Central memory CD8-positive, alpha-beta T cell (primary cell): ENCODE data around the gene CCDC40.
"Not testable (repeated sequence)": the region's sequence is repeated elsewhere in the genome, so short reads cannot be mapped to it uniquely, and the experiment has no call there.

ENCODE experiments used
- ATAC-seq: fragments of 150-1000 bp; cut with Tn5 transposase; replicated peaks from 2 replicates; pipeline ENCODE4 v1.10.0; 2022; ENCODE audit warnings: mild to moderate bottlenecking, moderate FRiP score, moderate number of reproducible peaks; ENCODE audit not compliant: poor library complexity, severe bottlenecking; ENCODE audit errors: extremely low read depth
- DNase-seq, 2 donors: peaks; one replicate each; pipeline ENCODE4 v3.0.0; 2021; ENCODE audit warnings: low spot score in 2 of 2
- H3K27ac Mint-ChIP-seq: one replicate; pipeline ENCODE4 v1.8.0; 2022; ENCODE audit warnings: low read depth, mild to moderate bottlenecking, moderate library complexity, mixed read lengths
- H3K27me3 Mint-ChIP-seq: one replicate; pipeline ENCODE4 v1.8.0; 2022; ENCODE audit warnings: mixed read lengths
- H3K36me3 Mint-ChIP-seq: one replicate; pipeline ENCODE4 v1.8.0; 2022; ENCODE audit warnings: mild to moderate bottlenecking, moderate library complexity, mixed read lengths; ENCODE audit not compliant: insufficient read depth
- H3K4me1 Mint-ChIP-seq: one replicate; pipeline ENCODE4 v1.8.0; 2022; ENCODE audit warnings: mixed read lengths
- H3K4me3 Mint-ChIP-seq: one replicate; pipeline ENCODE4 v1.8.0; 2022; ENCODE audit warnings: mild to moderate bottlenecking, moderate library complexity, mixed read lengths
- H3K9me3 Mint-ChIP-seq: one replicate; pipeline ENCODE4 v1.8.0; 2022; ENCODE audit warnings: mixed read lengths

The CCDC40 gene

GRCh38 chr17:80030730-80031410 lies 5.6 kb upstream of the CCDC40 start:
- no peaks in the 10 kb centered on the region for H3K9me3 Mint-ChIP-seq
- peaks cover 4% of the 10 kb centered on the region for H3K36me3 Mint-ChIP-seq
- no peaks in the 10 kb centered on the region for H3K27me3 Mint-ChIP-seq
- H3K27ac Mint-ChIP-seq, result no peak overlapping the region
- no peak overlapping the region for H3K4me3 Mint-ChIP-seq
- H3K4me1 Mint-ChIP-seq, result peaks cover 5% of the 10 kb centered on the region
- ATAC-seq (no peak), DNase-seq (no peak)

- Mint-ChIP-seq H3K4me1 (peaks cover 9% of the 10 kb centered on the region), H3K27me3 (peaks cover under 1% of the 10 kb centered on the region), H3K4me3 (no peak overlapping the region), H3K27ac (no peak overlapping the region), H3K9me3 (no peaks in the 10 kb centered on the region), H3K36me3 (peaks cover 13% of the 10 kb centered on the region)
- no peak for ATAC-seq
- DNase-seq, result no peak
Observed at GRCh38 chr17:80031691-80032430, 4.6 kb upstream of the CCDC40 start.

GRCh38 chr17:80032614-80033171 lies 3.7 kb upstream of the CCDC40 start:
- H3K9me3 Mint-ChIP-seq, result no peaks in the 10 kb centered on the region
- ATAC-seq, result no peak
- no peak overlapping the region for H3K4me3 Mint-ChIP-seq

GRCh38 chr17:80033840-80034239 lies 2.6 kb upstream of the CCDC40 start:
- no peak overlapping the region for H3K27ac Mint-ChIP-seq
- DNase-seq (no peak), ATAC-seq (no peak)
- H3K9me3 Mint-ChIP-seq, result no peaks in the 10 kb centered on the region
- peaks cover 14% of the 10 kb centered on the region for H3K4me1 Mint-ChIP-seq
- peaks cover 13% of the 10 kb centered on the region for H3K36me3 Mint-ChIP-seq
- H3K4me3 Mint-ChIP-seq, result peak overlapping the region; percentile 87
- H3K27me3 Mint-ChIP-seq, result peaks cover 15% of the 10 kb centered on the region

More at GRCh38 chr17:80032614-80033171, 3.7 kb upstream of the CCDC40 start:
- peaks cover 9% of the 10 kb centered on the region for H3K27me3 Mint-ChIP-seq
- no peak overlapping the region for H3K27ac Mint-ChIP-seq
- peaks cover 13% of the 10 kb centered on the region for H3K36me3 Mint-ChIP-seq
- H3K4me1 Mint-ChIP-seq, result peaks cover 14% of the 10 kb centered on the region
- no peak for DNase-seq

GRCh38 chr17:80034791-80035686 lies 1.4 kb upstream of the CCDC40 start:
- ATAC-seq (peak; percentile 59), DNase-seq (peak; percentile 40 to 55)
- Mint-ChIP-seq H3K4me1 (peaks cover 14% of the 10 kb centered on the region), H3K4me3 (peak overlapping the region; percentile 87), H3K27me3 (peaks cover 15% of the 10 kb centered on the region), H3K27ac (peak overlapping the region; percentile 78), H3K36me3 (peaks cover 15% of the 10 kb centered on the region), H3K9me3 (no peaks in the 10 kb centered on the region)

GRCh38 chr17:80035687-80035936 lies 830 bp upstream of the CCDC40 start, which contains the start of gene TBC1D16:
TBC1D16 (minus strand) TSS chr17:80035872; CDS start chr17:80013547, 22,325 bp downstream.
- peaks cover 15% of the 10 kb centered on the region for H3K36me3 Mint-ChIP-seq
- H3K27me3 Mint-ChIP-seq, result peaks cover 15% of the 10 kb centered on the region
- H3K4me3 Mint-ChIP-seq, result peak within 1 kb of the TSS; percentile 90
- peak within 1 kb of the TSS; percentile 99 for H3K27ac Mint-ChIP-seq
- peaks cover 14% of the 10 kb centered on the region for H3K4me1 Mint-ChIP-seq
- ATAC-seq (no peak), DNase-seq (no peak)
- H3K9me3 Mint-ChIP-seq, result no peaks in the 10 kb centered on the region

- Mint-ChIP-seq H3K4me3 (peak overlapping the region; percentile 90), H3K27me3 (peaks cover 15% of the 10 kb centered on the region), H3K36me3 (peaks cover 15% of the 10 kb centered on the region), H3K27ac (peak overlapping the region; percentile 99), H3K4me1 (peaks cover 14% of the 10 kb centered on the region), H3K9me3 (no peaks in the 10 kb centered on the region)
- DNase-seq (no peak), ATAC-seq (no peak)
Observed at GRCh38 chr17:80036715-80037477, 454 bp downstream of the CCDC40 start.

GRCh38 chr17:80043963-80044362 lies 7.5 kb downstream of the CCDC40 start:
- Mint-ChIP-seq H3K4me3 (no peak overlapping the region), H3K36me3 (peaks cover 1% of the 10 kb centered on the region), H3K27me3 (no peaks in the 10 kb centered on the region), H3K4me1 (no peaks in the 10 kb centered on the region), H3K9me3 (no peaks in the 10 kb centered on the region), H3K27ac (no peak overlapping the region)
- DNase-seq (no peak), ATAC-seq (no peak)

- Mint-ChIP-seq H3K36me3 (no peaks in the 10 kb centered on the region), H3K9me3 (no peaks in the 10 kb centered on the region), H3K4me1 (no peaks in the 10 kb centered on the region), H3K4me3 (no peak overlapping the region), H3K27ac (no peak overlapping the region), H3K27me3 (no peaks in the 10 kb centered on the region)
- ATAC-seq, result no peak
- no peak for DNase-seq
Observed at GRCh38 chr17:80045703-80046102, 9.3 kb downstream of the CCDC40 start.

- not testable (repeated sequence) for H3K27me3 Mint-ChIP-seq, H3K36me3 Mint-ChIP-seq, H3K9me3 Mint-ChIP-seq, H3K4me1 Mint-ChIP-seq, ATAC-seq, H3K4me3 Mint-ChIP-seq, DNase-seq, H3K27ac Mint-ChIP-seq
Observed at GRCh38 chr17:80046709-80047108, 10.3 kb downstream of the CCDC40 start.

- no peak overlapping the region for H3K27ac Mint-ChIP-seq
- DNase-seq (no peak), ATAC-seq (no peak)
- H3K4me1 Mint-ChIP-seq, result no peaks in the 10 kb centered on the region
- H3K4me3 Mint-ChIP-seq, result no peak overlapping the region
- no peaks in the 10 kb centered on the region for H3K9me3 Mint-ChIP-seq
- H3K36me3 Mint-ChIP-seq, result no peaks in the 10 kb centered on the region
- no peaks in the 10 kb centered on the region for H3K27me3 Mint-ChIP-seq
Observed at GRCh38 chr17:80047176-80047575, 10.7 kb downstream of the CCDC40 start.

- Mint-ChIP-seq H3K36me3 (no peaks in the 10 kb centered on the region), H3K27ac (no peak overlapping the region), H3K4me1 (no peaks in the 10 kb centered on the region), H3K27me3 (no peaks in the 10 kb centered on the region), H3K4me3 (no peak overlapping the region), H3K9me3 (no peaks in the 10 kb centered on the region)
- ATAC-seq (no peak), DNase-seq (no peak)
Observed at GRCh38 chr17:80049986-80050385, 13.5 kb downstream of the CCDC40 start.
